HUES48 (cell line): ENCODE results near the gene VIT.

Experiments used
- H3K27ac ChIP-seq: one replicate; pipeline ENCODE4 v1.7.0; 2013; ENCODE audit warnings: low read depth, low read length, inconsistent platforms
- H3K27me3 ChIP-seq: 2 replicates; pipeline ENCODE4 v1.6.1; 2013; ENCODE audit warnings: mild to moderate bottlenecking, low read length; ENCODE audit not compliant: control insufficient read depth, insufficient read depth
- H3K36me3 ChIP-seq: 2 replicates; pipeline ENCODE4 v1.6.1; 2013; ENCODE audit warnings: low read length; ENCODE audit not compliant: control insufficient read depth, insufficient read depth
- H3K4me1 ChIP-seq: 2 replicates; pipeline ENCODE4 v1.6.1; 2013; ENCODE audit warnings: mild to moderate bottlenecking, low read length; ENCODE audit not compliant: control insufficient read depth, insufficient read depth
- H3K4me3 ChIP-seq: 2 replicates; pipeline ENCODE4 v1.5.1; 2013; ENCODE audit warnings: mild to moderate bottlenecking, low read depth, low read length
- H3K9ac ChIP-seq: 2 replicates; pipeline ENCODE4 v1.6.1; 2013; ENCODE audit warnings: mild to moderate bottlenecking, low read depth, low read length, moderate library complexity
- H3K9me3 ChIP-seq: 2 replicates; pipeline ENCODE4 v1.6.1; 2013; ENCODE audit warnings: low read length; ENCODE audit not compliant: control insufficient read depth, insufficient read depth

VIT gene

DNA sequence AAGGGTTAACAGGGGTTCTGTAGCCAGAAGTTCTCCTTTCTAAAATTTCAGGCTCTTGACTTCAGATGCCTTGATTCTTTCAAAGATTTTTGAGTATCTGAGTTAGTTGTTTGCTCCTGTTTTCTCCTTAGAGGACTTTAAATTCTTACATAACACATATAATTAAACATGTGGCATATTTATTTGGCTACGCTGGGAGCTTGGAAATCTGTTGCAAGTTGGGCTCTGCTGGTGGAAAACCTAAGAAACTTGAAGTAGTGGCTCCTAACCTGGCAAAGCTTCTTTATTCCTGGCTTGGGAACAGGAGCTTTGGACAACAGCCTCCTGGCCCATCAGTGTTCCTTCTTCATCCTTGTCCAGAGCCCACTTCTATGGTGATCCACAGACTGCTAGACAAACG lies 72.6 kb downstream of the VIT start:
- Histone ChIP-seq H3K4me1 (no peaks in the 10 kb centered on the region), H3K36me3 (no peaks in the 10 kb centered on the region)

GRCh38 chr2:36770542-36771287 lies 74.2 kb downstream of the VIT start:
- Histone ChIP-seq H3K9me3 (no peaks in the 10 kb centered on the region), H3K27ac (no peak overlapping the region), H3K4me1 (no peaks in the 10 kb centered on the region), H3K36me3 (no peaks in the 10 kb centered on the region), H3K27me3 (no peaks in the 10 kb centered on the region), H3K4me3 (no peak overlapping the region), H3K9ac (no peak overlapping the region)

More for the DNA sequence above, 72.6 kb downstream of the VIT start:
- Histone ChIP-seq H3K27me3 (no peaks in the 10 kb centered on the region), H3K9ac (no peak overlapping the region), H3K9me3 (no peaks in the 10 kb centered on the region), H3K4me3 (no peak overlapping the region), H3K27ac (no peak overlapping the region)

DNA sequence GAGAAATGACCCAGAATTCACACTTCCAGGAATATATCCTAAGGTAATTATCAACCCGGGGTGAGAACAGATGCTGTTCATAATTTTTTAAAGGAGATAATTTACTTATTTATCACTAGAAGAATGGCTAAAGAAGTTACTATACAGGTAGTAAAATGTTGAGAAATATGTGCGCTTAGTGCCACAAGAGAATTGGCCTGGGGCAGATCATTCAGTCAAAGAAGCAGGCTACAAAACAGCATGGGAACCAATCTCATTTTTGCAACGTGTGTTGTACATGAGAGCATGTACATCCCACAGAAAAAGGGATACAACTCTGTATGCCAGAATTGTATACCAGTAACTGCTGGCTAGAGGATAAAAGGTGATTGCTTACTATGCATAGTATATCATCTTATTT lies 75.2 kb downstream of the VIT start:
- H3K4me3 ChIP-seq = no peak overlapping the region
- no peak overlapping the region for H3K27ac ChIP-seq
- H3K4me1 ChIP-seq = no peaks in the 10 kb centered on the region
- H3K9me3 ChIP-seq = no peaks in the 10 kb centered on the region
- no peaks in the 10 kb centered on the region for H3K27me3 ChIP-seq
- H3K9ac ChIP-seq = no peak overlapping the region
- no peaks in the 10 kb centered on the region for H3K36me3 ChIP-seq

GRCh38 chr2:36773947-36774346 lies 77.4 kb downstream of the VIT start:
- Histone ChIP-seq H3K9me3 (no peaks in the 10 kb centered on the region), H3K4me1 (no peaks in the 10 kb centered on the region), H3K36me3 (no peaks in the 10 kb centered on the region), H3K27ac (no peak overlapping the region), H3K9ac (no peak overlapping the region), H3K27me3 (no peaks in the 10 kb centered on the region), H3K4me3 (no peak overlapping the region)

GRCh38 chr2:36775261-36775660 lies 78.8 kb downstream of the VIT start:
- Histone ChIP-seq H3K4me3 (no peak overlapping the region), H3K9ac (no peak overlapping the region), H3K36me3 (no peaks in the 10 kb centered on the region), H3K9me3 (no peaks in the 10 kb centered on the region), H3K27me3 (no peaks in the 10 kb centered on the region), H3K27ac (no peak overlapping the region), H3K4me1 (no peaks in the 10 kb centered on the region)

GRCh38 chr2:36775806-36776205 lies 79.3 kb downstream of the VIT start:
- Histone ChIP-seq H3K9me3 (no peaks in the 10 kb centered on the region), H3K4me1 (no peaks in the 10 kb centered on the region), H3K36me3 (no peaks in the 10 kb centered on the region), H3K27me3 (no peaks in the 10 kb centered on the region), H3K27ac (no peak overlapping the region), H3K9ac (no peak overlapping the region), H3K4me3 (no peak overlapping the region)

DNA sequence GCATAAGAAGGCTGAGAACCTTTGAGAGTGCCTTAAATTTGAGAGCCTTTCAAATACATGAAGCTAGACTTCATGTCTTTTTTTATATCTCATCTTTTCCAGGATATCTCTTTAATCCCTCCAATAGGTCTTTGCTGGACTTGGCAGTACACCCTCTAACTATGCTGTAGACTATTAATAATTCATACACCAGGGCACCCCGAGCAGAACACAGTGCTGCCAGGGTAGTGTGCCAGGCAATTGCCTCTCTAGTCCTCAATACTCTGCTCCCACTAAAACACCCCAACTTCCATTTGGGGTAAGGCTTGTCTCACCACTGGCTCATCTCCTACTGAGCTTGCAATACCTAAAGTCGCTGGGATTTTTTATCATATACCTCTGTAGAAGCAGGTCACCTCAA lies 80.8 kb downstream of the VIT start:
- Histone ChIP-seq H3K27ac (no peak overlapping the region), H3K9me3 (no peaks in the 10 kb centered on the region), H3K4me3 (no peak overlapping the region), H3K4me1 (peaks cover 6% of the 10 kb centered on the region; the same call in 1 of the 2 replicates), H3K9ac (no peak overlapping the region), H3K36me3 (no peaks in the 10 kb centered on the region), H3K27me3 (no peaks in the 10 kb centered on the region)

DNA sequence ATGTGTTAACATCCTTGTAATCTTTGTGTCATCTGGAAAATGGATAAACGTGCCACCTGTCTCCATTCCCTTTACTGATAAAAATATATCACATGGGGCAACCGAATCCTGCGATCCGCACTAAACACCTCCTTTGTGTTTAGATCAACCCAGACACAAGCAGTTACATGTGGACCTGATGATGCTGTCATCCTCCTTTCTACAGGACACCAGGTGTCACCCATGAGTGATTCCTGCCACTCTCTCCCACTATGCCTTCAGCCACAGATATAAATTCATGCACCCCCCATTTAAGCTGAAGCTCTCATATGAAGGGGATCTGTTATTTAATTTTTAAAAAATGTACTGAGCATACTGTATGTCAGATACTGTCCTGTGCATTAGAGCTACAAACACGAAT lies 81.3 kb downstream of the VIT start:
- no peak overlapping the region for H3K4me3 ChIP-seq
- no peak overlapping the region for H3K27ac ChIP-seq
- peaks cover 11% of the 10 kb centered on the region for H3K4me1 ChIP-seq
- no peak overlapping the region for H3K9ac ChIP-seq
- no peaks in the 10 kb centered on the region for H3K36me3 ChIP-seq
- H3K27me3 ChIP-seq = no peaks in the 10 kb centered on the region
- no peaks in the 10 kb centered on the region for H3K9me3 ChIP-seq

GRCh38 chr2:36779462-36779861 lies 83.0 kb downstream of the VIT start:
- no peaks in the 10 kb centered on the region for H3K27me3 ChIP-seq
- no peaks in the 10 kb centered on the region for H3K36me3 ChIP-seq
- H3K4me3 ChIP-seq = no peak overlapping the region
- H3K9me3 ChIP-seq = no peaks in the 10 kb centered on the region
- no peak overlapping the region for H3K9ac ChIP-seq
- H3K4me1 ChIP-seq = peaks cover 15% of the 10 kb centered on the region
- H3K27ac ChIP-seq = no peak overlapping the region

- Histone ChIP-seq H3K4me3 (no peak overlapping the region), H3K36me3 (no peaks in the 10 kb centered on the region), H3K27me3 (no peaks in the 10 kb centered on the region), H3K4me1 (peaks cover 23% of the 10 kb centered on the region), H3K27ac (no peak overlapping the region), H3K9me3 (no peaks in the 10 kb centered on the region), H3K9ac (no peak overlapping the region)
Measured at GRCh38 chr2:36780231-36780839, 83.8 kb downstream of the VIT start.

GRCh38 chr2:36781907-36782720 lies 85.6 kb downstream of the VIT start:
- H3K27me3 ChIP-seq = no peaks in the 10 kb centered on the region
- no peaks in the 10 kb centered on the region for H3K36me3 ChIP-seq
- H3K9me3 ChIP-seq = no peaks in the 10 kb centered on the region
- H3K27ac ChIP-seq = no peak overlapping the region
- H3K4me3 ChIP-seq = no peak overlapping the region
- H3K4me1 ChIP-seq = peaks cover 33% of the 10 kb centered on the region
- H3K9ac ChIP-seq = no peak overlapping the region
